ENCODE measurements around the gene RASGEF1B. TPM values are rescaled to one million over a fixed set of nuclear protein-coding genes. Genes with fewer than 3 reads are reported as not detected.
"Not testable (repeated sequence)": the region's sequence is repeated elsewhere in the genome, so short reads cannot be mapped to it uniquely, and the experiment has no call there.

RASGEF1B gene
- total and polyA plus RNA-seq, 2 experiments from 2014 or later: 2.8 to 5.2 TPM

- H3K27ac Mint-ChIP-seq: no peak overlapping the region
- no peaks in the 10 kb centered on the region; the same call in 2 of the 3 replicates for H3K9me3 Mint-ChIP-seq
- ATAC-seq (no peak), DNase-seq (ENCODE audit: low spot score) (no peak)
- H3F3A ChIP-seq (replicated peaks; ENCODE audit: low read depth): no peaks in the 10 kb centered on the region
- no peaks in the 10 kb centered on the region for H3K27me3 ChIP-seq (ENCODE audit: insufficient read depth)
- no peak overlapping the region for H3K4me3 Mint-ChIP-seq
- H3K4me3 ChIP-seq: no peak overlapping the region
- H3K36me3 Mint-ChIP-seq (ENCODE audit: low read depth): no peaks in the 10 kb centered on the region
- H4K20me1 ChIP-seq (replicated peaks; ENCODE audit: insufficient read depth): no peaks in the 10 kb centered on the region
- H3K4me1 Mint-ChIP-seq: peaks cover 8% of the 10 kb centered on the region
- TF ChIP-seq ZNF331 (CRISPR knock-in tag; IDR thresholded peaks at IDR 0.05; ENCODE audit: low read depth) (no peak), EZH2 (IDR thresholded peaks at IDR 0.05; ENCODE audit: low read depth, unreplicated experiment) (no peak)
- H3K27me3 Mint-ChIP-seq (ENCODE audit: insufficient read depth, low read depth, poor library complexity): no peaks in the 10 kb centered on the region
- H3K79me2 ChIP-seq (replicated peaks; ENCODE audit: insufficient read depth): no peaks in the 10 kb centered on the region
- peaks cover 10% of the 10 kb centered on the region; the same call in 1 of the 2 replicates for H3K4me1 ChIP-seq (ENCODE audit: insufficient read depth)
- H3K4me2 ChIP-seq: no peak overlapping the region
- H3K9me2 ChIP-seq (ENCODE audit: insufficient read depth): no peaks in the 10 kb centered on the region
- no peak overlapping the region for H3K27ac ChIP-seq (ENCODE audit: low read depth)
- H3K36me3 ChIP-seq (ENCODE audit: insufficient read depth): no peaks in the 10 kb centered on the region
- no peak overlapping the region for H2AFZ ChIP-seq
Observed at GRCh38 chr4:81481151-81481550, 9.4 kb upstream of the RASGEF1B start.

GRCh38 chr4:81479573-81479972, 7.9 kb upstream of the RASGEF1B start:
- not testable (repeated sequence) for H3K9me3 Mint-ChIP-seq; ATAC-seq; H3F3A ChIP-seq (replicated peaks; ENCODE audit: low read depth); H3K4me1 Mint-ChIP-seq; H4K20me1 ChIP-seq (replicated peaks; ENCODE audit: insufficient read depth); H2AFZ ChIP-seq; H3K36me3 Mint-ChIP-seq (ENCODE audit: low read depth); H3K79me2 ChIP-seq (replicated peaks; ENCODE audit: insufficient read depth); H3K36me3 ChIP-seq (ENCODE audit: insufficient read depth); H3K27ac ChIP-seq (ENCODE audit: low read depth); DNase-seq (ENCODE audit: low spot score); H3K4me3 ChIP-seq; H3K27me3 ChIP-seq (ENCODE audit: insufficient read depth); H3K27ac Mint-ChIP-seq; H3K4me3 Mint-ChIP-seq; H3K9me2 ChIP-seq (ENCODE audit: insufficient read depth); H3K4me1 ChIP-seq (ENCODE audit: insufficient read depth); H3K4me2 ChIP-seq; H3K27me3 Mint-ChIP-seq (ENCODE audit: insufficient read depth, low read depth, poor library complexity)

- peak overlapping the region; percentile 59 for H2AFZ ChIP-seq
- not testable (repeated sequence) for H3K9me3 Mint-ChIP-seq; H3K36me3 Mint-ChIP-seq (ENCODE audit: low read depth); ATAC-seq; H3K4me3 ChIP-seq; H4K20me1 ChIP-seq (replicated peaks; ENCODE audit: insufficient read depth); H3K79me2 ChIP-seq (replicated peaks; ENCODE audit: insufficient read depth); H3F3A ChIP-seq (replicated peaks; ENCODE audit: low read depth); H3K27ac Mint-ChIP-seq; H3K36me3 ChIP-seq (ENCODE audit: insufficient read depth); H3K4me3 Mint-ChIP-seq; H3K27ac ChIP-seq (ENCODE audit: low read depth); H3K9me2 ChIP-seq (ENCODE audit: insufficient read depth)
- peaks cover 25% of the 10 kb centered on the region for H3K4me1 ChIP-seq (ENCODE audit: insufficient read depth)
- H3K27me3 ChIP-seq (ENCODE audit: insufficient read depth): peaks cover 24% of the 10 kb centered on the region
- peaks cover 20% of the 10 kb centered on the region for H3K4me1 Mint-ChIP-seq
- DNase-seq (ENCODE audit: low spot score): peak; percentile 48
- H3K27me3 Mint-ChIP-seq (ENCODE audit: insufficient read depth, low read depth, poor library complexity): peaks cover 19% of the 10 kb centered on the region
- H3K4me2 ChIP-seq: peak overlapping the region; percentile 48; the same call in 1 of the 2 replicates
Observed at GRCh38 chr4:81473331-81474265, 1.9 kb upstream of the RASGEF1B start.

All from GM23338 (cell line).